RWPE1 (cell line): ENCODE data around the gene LRRC47.

Experiments used
- CTCF ChIA-PET: fragments of 350-600 bp; sonication (Branson Sonifier 250); formaldehyde crosslinking; extraction: SDS; loops from one replicate; lab custom pipeline; 2021; lab: Yijun Ruan, JAX
- POLR2A ChIA-PET: fragments of 400-600 bp; formaldehyde crosslinking; extraction: SDS; loops from one replicate; lab custom pipeline; 2020; ENCODE audit warnings: antibody characterized with exemption; ENCODE audit not compliant: low non-redundant PET; lab: Yijun Ruan, JAX
- DNase-seq: peaks from one replicate; pipeline ENCODE4 v3.0.0; 2012; ENCODE audit warnings: low spot score
- H3K27ac ChIP-seq: fragments of 450-650 bp; 2 replicates; pipeline ENCODE4 v1.5.1; 2017
- CTCF ChIP-seq: fragments of 450-650 bp; conservative IDR thresholded peaks from 2 replicates; pipeline ENCODE4 v1.5.1; 2017; ENCODE audit warnings: low read depth, mild to moderate bottlenecking

Gene LRRC47

DNA sequence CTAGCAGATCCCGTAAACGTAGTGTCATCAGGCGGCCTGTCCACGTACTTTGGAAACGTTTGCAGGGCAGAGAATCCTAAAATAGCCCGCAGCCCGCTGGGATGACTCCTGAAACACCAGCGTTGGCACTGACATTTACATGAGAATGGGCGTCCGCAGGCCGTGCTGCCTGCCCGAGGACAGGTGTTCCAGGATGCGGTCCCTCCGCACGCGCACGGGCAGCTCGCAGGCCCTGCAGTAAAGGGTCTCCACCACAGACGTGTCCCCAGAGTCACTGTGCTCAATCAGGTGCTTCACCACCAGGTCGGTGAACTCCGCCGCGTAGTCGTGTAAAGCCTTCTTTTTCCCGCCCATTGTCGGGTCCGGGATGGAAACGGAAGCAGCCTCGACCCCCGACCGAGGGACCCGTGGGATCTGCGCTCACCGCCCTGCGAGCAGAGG lies 49.9 kb downstream of the LRRC47 start:
- ChIA-PET CTCF (no interaction called here), POLR2A (no interaction called here)
- DNase-seq: no peak
- peak overlapping the region; percentile 65 for H3K27ac ChIP-seq
- no peak for TF ChIP-seq CTCF

DNA sequence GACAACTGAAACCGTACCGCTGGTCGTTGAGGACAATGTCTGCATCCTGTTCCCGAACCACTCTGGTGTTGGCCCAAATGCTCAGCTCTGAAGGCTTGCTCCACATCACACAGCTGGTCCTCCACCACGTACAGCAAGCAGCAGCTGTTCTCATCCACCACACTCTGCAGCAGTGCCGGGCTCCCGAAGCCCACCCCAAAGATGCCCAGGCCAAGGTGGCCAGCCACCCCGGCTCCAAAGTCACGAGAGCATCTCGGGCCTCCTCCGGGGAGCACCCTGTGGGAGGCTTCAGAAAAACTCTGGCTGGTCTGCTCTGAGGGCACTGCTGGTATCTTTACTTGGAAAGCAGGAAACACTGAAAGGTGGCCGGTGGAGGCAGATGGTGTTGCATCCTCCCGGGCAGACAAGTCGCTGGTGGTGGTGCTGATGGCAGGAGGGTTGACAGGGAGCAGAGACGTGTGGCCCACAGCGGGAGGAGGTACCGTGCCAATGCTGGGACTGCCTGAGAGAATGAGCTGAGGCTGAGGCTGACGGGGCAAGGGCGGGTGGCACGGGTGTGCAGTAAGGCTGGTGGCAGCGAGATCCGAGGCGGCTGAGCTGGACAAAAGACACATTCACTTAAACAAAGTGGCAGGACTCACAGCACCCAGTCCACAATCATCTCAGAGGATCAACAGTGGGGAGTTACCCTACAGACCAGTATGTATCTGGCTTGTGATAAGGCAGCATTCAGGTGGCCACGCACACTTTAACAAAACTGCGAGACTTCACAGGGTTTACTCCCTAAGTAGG lies 50.5 kb downstream of the LRRC47 start:
- no peak for DNase-seq
- CTCF ChIA-PET: no interaction called here
- H3K27ac ChIP-seq: peak overlapping the region; percentile 65
- no peak for TF ChIP-seq CTCF
- POLR2A ChIA-PET: no interaction called here

DNA sequence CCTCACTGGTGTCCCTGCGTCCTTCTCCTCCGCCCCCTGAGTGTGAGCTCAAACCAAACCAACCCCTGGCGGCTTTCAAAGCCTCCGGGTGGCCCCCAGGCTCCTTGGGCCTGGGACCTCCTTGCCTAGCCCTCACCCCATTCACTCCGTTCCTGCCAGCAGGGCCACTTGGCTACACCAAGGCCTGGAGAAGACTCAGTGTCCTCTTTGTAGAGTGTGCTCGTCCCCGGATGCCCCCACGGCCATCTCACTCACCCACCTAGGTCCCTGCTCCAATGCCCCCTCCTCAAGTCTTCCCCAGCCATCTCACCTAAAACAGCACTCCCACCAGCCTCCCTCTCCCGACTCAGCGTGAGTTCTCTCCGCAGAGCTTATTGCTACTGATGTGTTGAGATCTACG lies 51.2 kb downstream of the LRRC47 start:
- POLR2A ChIA-PET: no interaction called here
- H3K27ac ChIP-seq: no peak overlapping the region
- no peak for TF ChIP-seq CTCF
- CTCF ChIA-PET: no interaction called here
- no peak for DNase-seq

DNA sequence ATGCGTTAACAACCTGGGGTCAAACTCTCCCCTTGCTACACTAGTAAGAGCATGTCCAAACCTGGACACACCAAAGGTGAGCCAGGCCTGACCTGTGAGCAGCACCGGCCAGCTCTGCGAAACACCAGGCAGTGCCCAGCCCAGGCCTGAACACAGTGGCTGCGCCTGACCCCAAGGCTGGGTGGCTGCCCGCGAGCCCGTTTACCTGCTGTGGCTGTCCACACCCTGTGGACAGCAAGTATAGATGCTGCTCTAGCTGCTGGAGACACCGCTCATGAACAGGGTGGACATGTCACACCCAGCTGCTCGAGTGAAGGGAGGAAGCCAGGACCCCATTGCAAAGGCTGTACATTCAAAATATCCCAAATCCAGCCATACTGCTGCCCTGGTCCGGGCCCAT lies 51.7 kb downstream of the LRRC47 start:
- CTCF ChIA-PET: no interaction called here
- DNase-seq: no peak
- POLR2A ChIA-PET: no interaction called here
- no peak overlapping the region for H3K27ac ChIP-seq
- TF ChIP-seq CTCF: no peak

DNA sequence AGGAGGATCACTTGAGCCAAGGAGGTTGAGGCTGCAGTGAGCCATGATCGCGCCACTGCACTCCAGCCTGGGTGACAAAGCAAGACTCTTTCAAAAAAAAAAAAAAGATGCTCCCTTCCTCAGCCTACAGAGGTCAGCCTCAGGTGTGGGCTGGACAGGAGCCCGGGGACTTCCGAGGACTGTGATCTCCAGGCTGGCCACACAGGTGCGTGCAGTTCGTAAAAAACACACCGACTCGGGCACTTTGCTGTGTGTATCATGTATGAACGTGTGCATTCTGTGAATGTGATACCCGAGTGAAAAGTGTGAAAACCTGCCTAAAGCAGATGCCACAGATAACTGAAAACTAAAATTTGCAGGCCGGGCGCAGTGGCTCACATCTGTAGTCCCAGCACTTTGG lies 52.5 kb downstream of the LRRC47 start:
- ChIA-PET POLR2A (no interaction called here), CTCF (no interaction called here)
- TF ChIP-seq CTCF: no peak
- no peak overlapping the region for H3K27ac ChIP-seq
- no peak for DNase-seq

DNA sequence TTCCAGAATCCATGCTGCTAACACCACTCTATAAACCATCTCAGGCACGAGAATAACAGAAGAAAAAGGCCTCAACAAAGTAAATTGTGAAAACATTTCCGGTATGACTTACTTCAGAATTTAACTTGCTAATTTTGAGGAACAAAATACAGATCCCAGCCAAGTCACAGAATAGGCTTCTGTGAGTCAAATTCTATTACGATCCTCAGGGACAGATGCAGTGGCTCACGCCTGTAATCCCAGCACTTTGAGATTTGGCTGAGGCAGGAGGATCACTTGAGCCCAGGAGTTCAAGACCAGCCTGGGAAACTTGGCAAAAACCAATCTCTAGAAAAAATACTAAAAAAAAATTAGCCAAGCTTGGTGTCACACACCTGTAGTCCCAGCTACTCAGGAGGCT lies 52.9 kb downstream of the LRRC47 start:
- H3K27ac ChIP-seq: 0 out of 2 replicates have a peak overlapping the region, but pooled peaks have one; percentile 14
- DNase-seq: no peak
- ChIA-PET CTCF (no interaction called here), POLR2A (no interaction called here)
- no peak for TF ChIP-seq CTCF
